Activated naive CD8-positive, alpha-beta T cell (primary cell): ENCODE measurements around the gene TBC1D17.

ENCODE experiments used
- H3K27ac Mint-ChIP-seq: one replicate; pipeline ENCODE4 v1.8.0; 2021; ENCODE audit warnings: mixed read lengths
- H3K27me3 Mint-ChIP-seq: one replicate; pipeline ENCODE4 v1.8.0; 2021; ENCODE audit warnings: mixed read lengths
- H3K36me3 Mint-ChIP-seq: one replicate; pipeline ENCODE4 v1.8.0; 2021; ENCODE audit warnings: mixed read lengths
- H3K4me1 Mint-ChIP-seq: one replicate; pipeline ENCODE4 v1.8.0; 2021; ENCODE audit warnings: low read depth, mixed read lengths
- H3K4me3 Mint-ChIP-seq: one replicate; pipeline ENCODE4 v1.8.0; 2021; ENCODE audit warnings: mild to moderate bottlenecking, mixed read lengths
- H3K9me3 Mint-ChIP-seq: one replicate; pipeline ENCODE4 v1.8.0; 2021; ENCODE audit warnings: low read depth, mixed read lengths

The TBC1D17 gene

GRCh38 chr19:49854378-49855263 is 22.9 kb upstream of the TBC1D17 start:
- no peak overlapping the region for H3K27ac Mint-ChIP-seq

DNA sequence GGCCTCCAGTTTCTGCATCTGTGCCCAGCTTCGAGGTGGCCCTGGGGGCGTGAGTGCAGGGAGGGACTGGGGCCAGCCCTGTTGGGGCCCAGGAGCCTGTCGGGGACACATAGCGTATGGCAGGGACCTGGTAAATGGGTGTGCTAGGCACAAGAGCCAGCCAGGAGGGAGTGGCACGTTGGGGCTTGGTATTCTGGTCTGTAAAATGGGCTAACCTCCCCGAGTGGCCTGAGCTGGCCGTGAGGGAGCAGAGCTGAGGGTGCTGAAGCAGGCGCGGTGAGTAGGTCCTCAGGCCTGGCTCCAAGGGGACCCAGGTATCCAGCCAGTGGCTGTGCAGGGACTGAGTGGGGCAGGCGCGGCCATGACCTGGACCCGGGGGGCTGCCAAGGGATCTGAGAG is 22.2 kb upstream of the TBC1D17 start:
- Mint-ChIP-seq H3K27ac (no peak overlapping the region), H3K27me3 (no peaks in the 10 kb centered on the region), H3K4me1 (peaks cover 14% of the 10 kb centered on the region), H3K4me3 (no peak overlapping the region), H3K9me3 (no peaks in the 10 kb centered on the region), H3K36me3 (no peaks in the 10 kb centered on the region)

More at GRCh38 chr19:49854378-49855263, 22.9 kb upstream of the TBC1D17 start:
- peaks cover 21% of the 10 kb centered on the region for H3K4me1 Mint-ChIP-seq
- peaks cover 4% of the 10 kb centered on the region for H3K9me3 Mint-ChIP-seq
- no peaks in the 10 kb centered on the region for H3K27me3 Mint-ChIP-seq
- H3K36me3 Mint-ChIP-seq = no peaks in the 10 kb centered on the region
- H3K4me3 Mint-ChIP-seq = no peak overlapping the region

DNA sequence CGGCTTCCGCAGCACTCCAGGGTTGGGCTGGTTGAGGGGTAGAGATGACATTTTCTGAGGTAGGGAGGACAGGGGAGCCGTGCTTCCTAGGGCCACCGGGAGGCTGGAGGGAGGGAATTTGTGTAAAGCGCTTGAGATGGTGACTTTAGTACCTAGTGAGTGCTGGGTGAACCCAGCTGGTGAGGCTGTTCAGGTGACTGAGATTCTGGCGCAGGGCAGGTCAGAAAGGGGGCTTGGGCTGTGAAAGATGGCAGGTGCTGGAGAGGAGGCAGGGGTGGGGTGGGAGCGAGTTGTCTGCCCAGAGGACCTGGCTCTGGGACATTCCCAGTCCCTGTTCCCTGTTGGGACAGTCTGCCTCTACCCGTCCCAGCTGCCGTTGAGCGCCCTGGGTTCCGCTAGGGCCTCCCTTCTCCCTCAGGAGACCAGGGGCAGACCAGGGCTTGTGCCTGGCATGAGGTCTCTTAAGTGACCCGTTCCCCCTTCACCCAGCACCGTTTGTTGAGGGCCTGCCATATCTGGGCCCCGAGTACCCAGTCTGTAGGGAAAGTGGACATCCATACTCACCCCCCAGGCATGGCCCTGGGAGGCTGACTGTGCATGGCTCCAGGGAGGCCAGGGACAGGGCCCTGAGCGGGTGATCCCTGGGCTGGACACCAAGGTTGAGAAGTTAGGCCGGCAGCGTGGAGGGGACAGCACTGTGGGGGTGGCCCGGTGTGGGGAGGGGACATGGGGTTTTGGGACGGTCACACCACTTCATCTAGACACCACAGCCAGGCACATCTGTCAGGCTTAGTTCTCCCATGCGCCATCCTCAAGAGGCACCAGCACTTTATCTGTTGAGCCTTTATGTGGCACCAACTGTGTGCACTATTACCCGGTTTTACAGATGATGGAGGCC is 21.6 kb upstream of the TBC1D17 start:
- Mint-ChIP-seq H3K36me3 (no peaks in the 10 kb centered on the region), H3K4me3 (no peak overlapping the region), H3K27ac (no peak overlapping the region), H3K9me3 (no peaks in the 10 kb centered on the region), H3K27me3 (no peaks in the 10 kb centered on the region), H3K4me1 (peaks cover 14% of the 10 kb centered on the region)

DNA sequence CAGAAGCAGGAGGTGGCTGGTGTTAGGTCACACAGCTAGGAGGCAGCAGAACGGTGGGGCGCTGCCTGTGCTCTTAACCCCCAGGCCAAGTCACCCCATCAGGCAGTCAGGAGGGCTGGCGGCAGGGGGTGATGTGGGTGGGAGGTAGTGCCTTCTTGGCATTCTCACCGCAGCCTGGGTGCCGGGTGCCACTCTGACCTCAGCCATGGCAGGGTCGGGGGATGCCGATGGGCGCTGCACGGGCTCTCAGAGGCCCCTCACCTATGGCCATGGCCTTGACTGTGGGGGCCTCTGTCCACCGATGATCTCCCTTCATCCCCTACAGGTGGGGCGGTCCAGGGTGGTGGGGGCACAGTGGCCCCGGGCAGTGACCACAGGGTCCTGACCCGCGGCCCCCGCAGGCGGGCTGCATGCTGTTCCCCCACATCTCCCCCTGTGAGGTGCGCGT is 20.9 kb upstream of the TBC1D17 start:
- peaks cover 14% of the 10 kb centered on the region for H3K4me1 Mint-ChIP-seq
- H3K36me3 Mint-ChIP-seq = no peaks in the 10 kb centered on the region
- H3K27ac Mint-ChIP-seq = no peak overlapping the region
- H3K9me3 Mint-ChIP-seq = no peaks in the 10 kb centered on the region
- H3K4me3 Mint-ChIP-seq = no peak overlapping the region
- H3K27me3 Mint-ChIP-seq = no peaks in the 10 kb centered on the region

DNA sequence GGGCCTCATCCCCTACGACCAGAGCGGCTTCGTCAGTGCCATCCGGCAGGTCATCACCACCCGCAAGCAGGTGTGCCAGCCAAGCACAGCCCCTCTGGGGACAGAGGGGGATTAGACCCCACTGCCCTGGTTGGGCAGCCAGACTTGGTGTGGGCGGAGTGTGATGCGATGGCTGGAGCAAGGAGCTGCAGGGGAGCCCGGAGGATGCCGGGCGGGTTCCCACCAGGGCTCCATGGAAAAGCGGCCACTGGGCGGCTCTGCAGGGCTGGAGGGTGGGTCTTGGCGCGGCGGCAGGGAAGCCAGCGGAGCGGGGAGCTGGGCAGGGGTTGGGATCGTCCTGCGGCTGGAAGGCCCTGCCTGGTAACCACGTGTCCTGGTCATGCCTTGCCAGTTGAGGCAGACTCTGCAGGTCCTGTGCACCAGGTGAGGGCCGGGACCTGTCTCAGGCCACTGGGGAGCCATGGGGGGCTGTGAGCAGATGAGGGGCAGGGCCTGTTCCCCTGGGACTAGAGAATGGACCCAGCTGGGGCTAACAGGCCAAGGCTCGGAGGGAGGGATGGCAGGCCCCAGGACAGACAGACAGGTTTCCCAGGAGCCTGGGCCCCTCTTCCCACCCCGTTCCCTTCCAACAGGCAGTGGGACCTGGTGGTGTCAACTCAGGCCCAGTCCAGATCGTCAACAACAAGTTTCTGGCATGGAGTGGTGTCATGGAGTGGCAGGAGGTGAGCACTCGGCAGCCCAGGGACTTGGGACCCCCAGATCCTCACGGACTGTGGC is 20.3 kb upstream of the TBC1D17 start:
- Mint-ChIP-seq H3K9me3 (no peaks in the 10 kb centered on the region), H3K27me3 (no peaks in the 10 kb centered on the region), H3K4me1 (peaks cover 12% of the 10 kb centered on the region), H3K4me3 (no peak overlapping the region), H3K36me3 (no peaks in the 10 kb centered on the region), H3K27ac (no peak overlapping the region)

DNA sequence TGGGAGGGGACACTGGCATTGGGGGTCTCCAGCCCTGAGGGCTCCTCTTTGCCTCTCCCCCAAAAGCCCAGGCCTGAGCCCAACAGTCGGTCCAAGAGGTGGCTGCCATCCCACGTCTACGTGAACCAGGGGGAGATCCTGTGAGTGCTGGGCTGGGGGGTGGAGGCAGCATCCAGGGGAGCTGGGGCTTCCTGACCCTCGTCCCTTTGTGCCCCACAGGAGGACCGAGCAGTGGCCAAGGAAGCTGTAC is 19.7 kb upstream of the TBC1D17 start:
- no peaks in the 10 kb centered on the region for H3K9me3 Mint-ChIP-seq
- no peak overlapping the region for H3K4me3 Mint-ChIP-seq
- no peak overlapping the region for H3K27ac Mint-ChIP-seq
- peaks cover 7% of the 10 kb centered on the region for H3K4me1 Mint-ChIP-seq
- H3K27me3 Mint-ChIP-seq = no peaks in the 10 kb centered on the region
- no peaks in the 10 kb centered on the region for H3K36me3 Mint-ChIP-seq

DNA sequence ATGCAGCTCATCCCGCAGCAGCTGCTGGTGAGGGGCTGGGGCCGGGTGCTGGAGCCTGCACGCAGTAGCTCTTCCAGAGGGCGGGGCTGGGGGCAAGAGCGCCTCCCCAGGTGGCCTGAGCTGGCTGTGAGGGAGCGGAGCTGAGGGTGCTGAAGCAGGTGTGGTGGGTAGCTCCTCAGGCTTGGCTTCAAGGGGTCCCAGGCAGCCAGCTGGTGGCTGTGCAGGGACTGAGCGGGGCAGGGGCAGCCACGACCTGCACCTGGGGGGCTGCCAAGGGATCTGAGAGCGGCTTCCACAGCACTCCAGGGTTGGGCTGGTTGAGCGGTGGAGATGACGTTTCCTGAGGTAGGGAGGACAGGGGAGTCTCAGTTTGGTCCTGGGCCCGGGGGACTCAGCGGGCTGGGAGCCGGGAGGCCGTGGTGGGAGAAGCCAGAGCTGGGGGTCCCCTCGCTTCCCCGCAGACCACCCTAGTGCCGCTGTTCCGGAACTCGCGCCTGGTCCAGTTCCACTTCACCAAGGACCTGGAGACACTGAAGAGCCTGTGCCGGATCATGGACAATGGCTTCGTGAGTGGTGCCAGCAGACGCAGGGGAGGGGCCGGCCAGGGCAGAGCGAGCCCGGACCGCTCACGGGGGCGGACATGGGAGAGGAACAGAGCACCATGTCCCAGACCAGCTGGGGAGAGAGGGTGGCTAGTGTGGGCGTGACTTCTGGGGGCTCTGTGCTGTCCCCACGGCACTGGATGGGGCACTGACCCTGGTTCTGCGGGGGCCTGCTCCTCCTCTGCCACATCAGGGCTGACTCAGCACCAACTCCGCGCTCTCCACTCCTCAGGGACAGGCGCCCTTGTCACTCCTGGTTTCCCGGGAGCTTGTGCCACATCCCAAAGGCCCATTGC is 19.2 kb upstream of the TBC1D17 start:
- no peaks in the 10 kb centered on the region for H3K27me3 Mint-ChIP-seq
- peaks cover 4% of the 10 kb centered on the region for H3K4me1 Mint-ChIP-seq
- no peak overlapping the region for H3K27ac Mint-ChIP-seq
- H3K4me3 Mint-ChIP-seq = no peak overlapping the region
- H3K9me3 Mint-ChIP-seq = no peaks in the 10 kb centered on the region
- peaks cover 2% of the 10 kb centered on the region for H3K36me3 Mint-ChIP-seq

- Mint-ChIP-seq H3K36me3 (peaks cover 3% of the 10 kb centered on the region), H3K9me3 (no peaks in the 10 kb centered on the region), H3K27me3 (no peaks in the 10 kb centered on the region), H3K4me1 (peaks cover 5% of the 10 kb centered on the region), H3K4me3 (no peak overlapping the region), H3K27ac (no peak overlapping the region)
Measured at GRCh38 chr19:49859682-49860335, 17.7 kb upstream of the TBC1D17 start.

DNA sequence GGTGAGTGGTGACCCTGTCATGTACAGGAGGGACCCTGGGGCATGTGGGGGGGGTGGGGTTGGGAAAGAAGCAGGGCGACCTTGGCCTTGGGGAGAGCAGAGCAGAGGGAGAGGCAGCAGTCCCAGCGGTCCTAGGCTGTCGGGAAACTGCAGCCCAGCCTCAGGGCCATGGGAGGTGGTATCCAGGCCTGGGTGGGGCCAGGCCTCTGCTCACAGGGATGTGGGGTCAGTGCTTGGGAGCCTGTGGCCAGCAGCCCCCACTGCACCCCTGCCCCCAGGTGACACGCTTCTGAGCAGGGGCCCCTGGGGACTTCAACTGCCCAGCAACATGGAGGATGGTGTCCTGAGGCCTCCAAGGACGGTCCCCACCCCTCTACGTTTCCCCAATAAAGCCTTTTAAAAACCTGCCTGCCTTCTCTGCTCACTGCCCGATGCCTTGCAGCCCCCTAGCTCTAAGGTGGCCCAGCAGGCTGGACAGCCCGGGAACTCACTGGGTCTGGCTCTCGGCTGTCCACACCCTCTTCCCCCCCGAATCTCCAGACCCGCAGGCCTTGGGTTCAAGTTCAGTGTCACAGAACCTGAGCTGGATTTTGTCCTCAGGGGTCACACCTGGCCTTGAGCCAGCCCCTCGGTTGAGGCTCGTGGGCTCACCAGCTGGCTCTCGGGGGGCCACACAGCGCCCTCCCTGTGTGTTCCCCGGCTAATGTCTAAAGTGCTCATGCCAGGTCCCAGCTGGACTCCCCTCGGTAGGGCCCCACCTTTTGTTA is 17.0 kb upstream of the TBC1D17 start:
- H3K4me1 Mint-ChIP-seq = peaks cover 10% of the 10 kb centered on the region
- no peaks in the 10 kb centered on the region for H3K9me3 Mint-ChIP-seq
- no peak overlapping the region for H3K4me3 Mint-ChIP-seq
- no peaks in the 10 kb centered on the region for H3K27me3 Mint-ChIP-seq
- no peak overlapping the region for H3K27ac Mint-ChIP-seq
- peaks cover 3% of the 10 kb centered on the region for H3K36me3 Mint-ChIP-seq

- H3K9me3 Mint-ChIP-seq = no peaks in the 10 kb centered on the region
- H3K27ac Mint-ChIP-seq = no peak overlapping the region
- peaks cover 3% of the 10 kb centered on the region for H3K36me3 Mint-ChIP-seq
- peaks cover 16% of the 10 kb centered on the region for H3K4me1 Mint-ChIP-seq
- H3K4me3 Mint-ChIP-seq = no peak overlapping the region
- no peaks in the 10 kb centered on the region for H3K27me3 Mint-ChIP-seq
Measured at GRCh38 chr19:49861107-49861506, 16.4 kb upstream of the TBC1D17 start.

GRCh38 chr19:49861541-49862378 is 15.7 kb upstream of the TBC1D17 start:
- peaks cover 3% of the 10 kb centered on the region for H3K36me3 Mint-ChIP-seq
- peaks cover 22% of the 10 kb centered on the region for H3K4me1 Mint-ChIP-seq
- no peak overlapping the region for H3K27ac Mint-ChIP-seq
- no peaks in the 10 kb centered on the region for H3K9me3 Mint-ChIP-seq
- no peaks in the 10 kb centered on the region for H3K27me3 Mint-ChIP-seq
- H3K4me3 Mint-ChIP-seq = no peak overlapping the region

- H3K4me1 Mint-ChIP-seq = peaks cover 25% of the 10 kb centered on the region
- H3K27ac Mint-ChIP-seq = no peak overlapping the region
- H3K27me3 Mint-ChIP-seq = no peaks in the 10 kb centered on the region
- peaks cover 3% of the 10 kb centered on the region for H3K36me3 Mint-ChIP-seq
- H3K9me3 Mint-ChIP-seq = no peaks in the 10 kb centered on the region
- no peak overlapping the region for H3K4me3 Mint-ChIP-seq
Measured at GRCh38 chr19:49862391-49863253, 14.9 kb upstream of the TBC1D17 start.
